Activated CD4-positive, CD25-positive, alpha-beta regulatory T cell treated with anti-CD3 and anti-CD28 coated beads, Interleukin-2, amount 50 U/mL, for 72 hours (primary cell): ENCODE results near the gene FKBP1B.
"Not testable (repeated sequence)": the region's sequence is repeated elsewhere in the genome, so short reads cannot be mapped to it uniquely, and the experiment has no call there.

ENCODE experiments used
- DNase-seq: peaks from one replicate; pipeline ENCODE4 v3.0.0; 2021

The FKBP1B gene

GRCh38 chr2:24072259-24072658 is 22.7 kb downstream of the FKBP1B start:
- DNase-seq = no peak

- no peak for DNase-seq
Measured at GRCh38 chr2:24073816-24074215, 24.3 kb downstream of the FKBP1B start.

GRCh38 chr2:24075259-24075658 is 25.7 kb downstream of the FKBP1B start:
- no peak for DNase-seq

GRCh38 chr2:24075915-24076848 is 26.6 kb downstream of the FKBP1B start, which contains the start of gene SF3B6:
Gene SF3B6, minus strand, starts transcription at chr2:24076326. Its CDS starts 97 bp downstream, at chr2:24076229.
- peak; percentile 99 for DNase-seq

- no peak for DNase-seq
Measured at GRCh38 chr2:24076849-24077534, 27.5 kb downstream of the FKBP1B start.

GRCh38 chr2:24077535-24077877 is 28.0 kb downstream of the FKBP1B start:
- no peak for DNase-seq

GRCh38 chr2:24077879-24078278 is 28.3 kb downstream of the FKBP1B start:
- no peak for DNase-seq

- DNase-seq = no peak
Measured at GRCh38 chr2:24080701-24081100, 31.2 kb downstream of the FKBP1B start.

- no peak for DNase-seq
Measured at GRCh38 chr2:24082787-24083566, 33.4 kb downstream of the FKBP1B start.

- DNase-seq = no peak
Measured at GRCh38 chr2:24083567-24084385, 34.2 kb downstream of the FKBP1B start.

- peak; percentile 92 for DNase-seq
Measured at GRCh38 chr2:24084386-24085199, 35.1 kb downstream of the FKBP1B start, which contains the start of gene TP53I3. Gene TP53I3, minus strand, starts transcription at chr2:24084834. Its CDS starts 508 bp downstream, at chr2:24084326.

- no peak for DNase-seq
Measured at GRCh38 chr2:24085200-24085489, 35.6 kb downstream of the FKBP1B start.

GRCh38 chr2:24086241-24086640 is 36.7 kb downstream of the FKBP1B start:
- no peak for DNase-seq

- no peak for DNase-seq
Measured at GRCh38 chr2:24087032-24087431, 37.5 kb downstream of the FKBP1B start.

GRCh38 chr2:24088821-24089359 is 39.3 kb downstream of the FKBP1B start:
- DNase-seq = no peak

GRCh38 chr2:24093270-24093669 is 43.7 kb downstream of the FKBP1B start:
- not testable (repeated sequence) for DNase-seq

- DNase-seq = not testable (repeated sequence)
Measured at GRCh38 chr2:24095171-24095677, 45.7 kb downstream of the FKBP1B start.

- not testable (repeated sequence) for DNase-seq
Measured at GRCh38 chr2:24100732-24101131, 51.2 kb downstream of the FKBP1B start.

GRCh38 chr2:24101992-24102391 is 52.5 kb downstream of the FKBP1B start:
- no peak for DNase-seq

- no peak for DNase-seq
Measured at GRCh38 chr2:24102677-24103076, 53.1 kb downstream of the FKBP1B start.

- no peak for DNase-seq
Measured at GRCh38 chr2:24104110-24104650, 54.6 kb downstream of the FKBP1B start.
